GM12873 (cell line): Measurements from ENCODE around the gene AGAP3.

Experiments
- CTCF ChIP-seq: IDR thresholded peaks from 2 replicates; pipeline ENCODE4 v1.5.1; 2012; ENCODE audit warnings: low read depth, mild to moderate bottlenecking, moderate library complexity, low read length, control low read depth; ENCODE audit not compliant: insufficient read depth; ENCODE audit errors: missing control alignments

Gene AGAP3

GRCh38 chr7:151083071-151083823 lies 3.0 kb upstream of the AGAP3 start, which contains the start of gene TMUB1:
TSS of gene TMUB1 (minus strand) at chr7:151083493. CDS start at chr7:151082563, 930 bp downstream.
- no peak for TF ChIP-seq CTCF

GRCh38 chr7:151083824-151084160 lies 2.5 kb upstream of the AGAP3 start:
- no peak for TF ChIP-seq CTCF

- no peak for TF ChIP-seq CTCF
Observed at GRCh38 chr7:151085329-151085690, 965 bp upstream of the AGAP3 start.

- no peak for TF ChIP-seq CTCF
Observed at GRCh38 chr7:151086802-151087244, 548 bp downstream of the AGAP3 start.

- TF ChIP-seq CTCF, result peak; percentile 35
Observed at GRCh38 chr7:151087245-151088018, 1.2 kb downstream of the AGAP3 start.

- TF ChIP-seq CTCF, result no peak
Observed at GRCh38 chr7:151088019-151088855, 2.0 kb downstream of the AGAP3 start.
